IPS-NIHi7 (cell line): ENCODE data around the gene ALDH4A1.
"Not testable (repeated sequence)": the region's sequence is repeated elsewhere in the genome, so short reads cannot be mapped to it uniquely, and the experiment has no call there.

Experiments used
- DNase-seq: peaks from one replicate; pipeline ENCODE4 v3.0.0; 2012; ENCODE audit warnings: mixed read lengths; ENCODE audit errors: extremely low spot score

ALDH4A1 gene

GRCh38 chr1:18858070-18858688, 44.2 kb downstream of the ALDH4A1 start:
- DNase-seq = no peak

GRCh38 chr1:18856435-18856834, 45.9 kb downstream of the ALDH4A1 start:
- DNase-seq = no peak

GRCh38 chr1:18855573-18855972, 46.8 kb downstream of the ALDH4A1 start:
- DNase-seq = no peak

GRCh38 chr1:18854331-18855025, 47.9 kb downstream of the ALDH4A1 start:
- DNase-seq = no peak

- no peak for DNase-seq
These were observed 49.9 kb downstream of the ALDH4A1 start for GRCh38 chr1:18852501-18852900.

- no peak for DNase-seq
These were observed 53.1 kb downstream of the ALDH4A1 start for GRCh38 chr1:18849261-18849711.

- DNase-seq = not testable (repeated sequence)
These were observed 54.6 kb downstream of the ALDH4A1 start for GRCh38 chr1:18847723-18848122.

GRCh38 chr1:18840145-18840544, 62.2 kb downstream of the ALDH4A1 start:
- DNase-seq = no peak

GRCh38 chr1:18836654-18837053, 65.7 kb downstream of the ALDH4A1 start:
- peak; percentile 45 for DNase-seq

- DNase-seq = not testable (repeated sequence)
These were observed 70.0 kb downstream of the ALDH4A1 start for GRCh38 chr1:18832319-18832718.

GRCh38 chr1:18831656-18832055, 70.7 kb downstream of the ALDH4A1 start:
- DNase-seq = no peak

- DNase-seq = no peak
These were observed 71.8 kb downstream of the ALDH4A1 start for GRCh38 chr1:18830596-18830995.

- DNase-seq = no peak
These were observed 72.7 kb downstream of the ALDH4A1 start for GRCh38 chr1:18829671-18830070.

GRCh38 chr1:18828224-18828623, 74.1 kb downstream of the ALDH4A1 start:
- DNase-seq = no peak

- no peak for DNase-seq
These were observed 78.9 kb downstream of the ALDH4A1 start for GRCh38 chr1:18823438-18823837.
